ENCODE results near the gene CTNNB1. TPM values are rescaled to one million over a fixed set of nuclear protein-coding genes. Genes with fewer than 3 reads are reported as not detected.

CTNNB1 gene
- polyA plus RNA-seq, 3 donors: 68.9 to 229 (median 163) TPM

GRCh38 chr3:41208507-41209220, 9.4 kb downstream of the CTNNB1 start:
- no peak overlapping the region for H3K27ac ChIP-seq (ENCODE audit: low read depth, low read length)
- WGBS, 3 donors: 45 to 60% (median 54%) methylated on average over 7 of the region's 7 CpGs

- WGBS, 3 donors: 92 to 95% (median 93%) methylated on average over 5 of the region's 5 CpGs
- H3K27ac ChIP-seq (ENCODE audit: low read depth, low read length): no peak overlapping the region
Measured at GRCh38 chr3:41209646-41210045, 10.3 kb downstream of the CTNNB1 start.

- WGBS, 3 donors: 88 to 94% (median 93%) methylated on average over 5 of the region's 5 CpGs
- no peak overlapping the region for H3K27ac ChIP-seq (ENCODE audit: low read depth, low read length)
Measured at GRCh38 chr3:41210966-41211365, 11.7 kb downstream of the CTNNB1 start.

- H3K27ac ChIP-seq (ENCODE audit: low read depth, low read length): no peak overlapping the region
- WGBS, 3 donors: 90 to 99% (median 94%) methylated on average over 2 of the region's 2 CpGs
Measured at GRCh38 chr3:41212088-41212487, 12.8 kb downstream of the CTNNB1 start.

GRCh38 chr3:41213588-41213987, 14.3 kb downstream of the CTNNB1 start:
- 71 to 81% (median 77%) methylated on average over 2 of the region's 2 CpGs for WGBS, 3 donors
- no peak overlapping the region for H3K27ac ChIP-seq (ENCODE audit: low read depth, low read length)

GRCh38 chr3:41216422-41216821, 17.1 kb downstream of the CTNNB1 start:
- no peak overlapping the region for H3K27ac ChIP-seq (ENCODE audit: low read depth, low read length)
- WGBS, 3 donors: 78 to 82% (median 78%) methylated on average over 2 of the region's 2 CpGs

- WGBS, 3 donors: 33 to 86% (median 43%) methylated on average over 1 of the region's 1 CpG
- H3K27ac ChIP-seq (ENCODE audit: low read depth, low read length): no peak overlapping the region
Measured at GRCh38 chr3:41216993-41217392, 17.7 kb downstream of the CTNNB1 start.

- H3K27ac ChIP-seq (ENCODE audit: low read depth, low read length): no peak overlapping the region
- WGBS, 3 donors: 90 to 98% (median 97%) methylated on average over 1 of the region's 1 CpG
Measured at GRCh38 chr3:41219424-41219823, 20.1 kb downstream of the CTNNB1 start.

GRCh38 chr3:41220906-41221677, 21.8 kb downstream of the CTNNB1 start:
- WGBS, 3 donors: 77 to 82% (median 78%) methylated on average over 7 of the region's 7 CpGs
- H3K27ac ChIP-seq (ENCODE audit: low read depth, low read length): no peak overlapping the region

GRCh38 chr3:41222012-41222411, 22.7 kb downstream of the CTNNB1 start:
- 45 to 64% (median 62%) methylated on average over 2 of the region's 2 CpGs for WGBS, 3 donors
- no peak overlapping the region for H3K27ac ChIP-seq (ENCODE audit: low read depth, low read length)

GRCh38 chr3:41222501-41222900, 23.2 kb downstream of the CTNNB1 start:
- no peak overlapping the region for H3K27ac ChIP-seq (ENCODE audit: low read depth, low read length)
- 71 to 81% (median 79%) methylated on average over 3 of the region's 3 CpGs for WGBS, 3 donors

- 48 to 84% (median 49%) methylated on average over 2 of the region's 2 CpGs for WGBS, 3 donors
- H3K27ac ChIP-seq (ENCODE audit: low read depth, low read length): no peak overlapping the region
Measured at GRCh38 chr3:41223078-41223477, 23.8 kb downstream of the CTNNB1 start.

GRCh38 chr3:41223691-41224090, 24.4 kb downstream of the CTNNB1 start:
- 77 to 91% (median 78%) methylated on average over 2 of the region's 2 CpGs for WGBS, 3 donors
- H3K27ac ChIP-seq (ENCODE audit: low read depth, low read length): no peak overlapping the region

- 71 to 82% (median 76%) methylated on average over 3 of the region's 3 CpGs for whole genome bisulfite sequencing, 3 donors
- H3K27ac ChIP-seq (ENCODE audit: low read depth, low read length): no peak overlapping the region
Measured at GRCh38 chr3:41224120-41224806, 25.0 kb downstream of the CTNNB1 start.

GRCh38 chr3:41234823-41235721, 35.8 kb downstream of the CTNNB1 start:
- WGBS, 3 donors: 61 to 72% (median 66%) methylated on average over 6 of the region's 6 CpGs
- H3K27ac ChIP-seq (ENCODE audit: low read depth, low read length): no peak overlapping the region

GRCh38 chr3:41236228-41236627, 36.9 kb downstream of the CTNNB1 start:
- WGBS, 3 donors: 91 to 98% (median 93%) methylated on average over 2 of the region's 2 CpGs
- no peak overlapping the region for H3K27ac ChIP-seq (ENCODE audit: low read depth, low read length)

- WGBS, 3 donors: 69 to 85% (median 70%) methylated on average over 3 of the region's 3 CpGs
- no peak overlapping the region for H3K27ac ChIP-seq (ENCODE audit: low read depth, low read length)
Measured at GRCh38 chr3:41237907-41238306, 38.6 kb downstream of the CTNNB1 start.

- WGBS, 3 donors: 53 to 57% (median 55%) methylated on average over 2 of the region's 2 CpGs
- H3K27ac ChIP-seq (ENCODE audit: low read depth, low read length): no peak overlapping the region
Measured at GRCh38 chr3:41239587-41239986, 40.3 kb downstream of the CTNNB1 start.
